IPS DF 6.9 (cell line): ENCODE data around the gene KIRREL3.

ENCODE experiments used
- DNase-seq: peaks from one replicate; pipeline ENCODE4 v3.0.0-alpha.2; 2013; ENCODE audit warnings: low read depth, low spot score
- H3K27ac ChIP-seq: one replicate; pipeline ENCODE4 v1.5.1; 2013; ENCODE audit warnings: low read length, control low read depth
- H3K27me3 ChIP-seq: 2 replicates; pipeline ENCODE4 v1.6.1; 2013; ENCODE audit warnings: mild to moderate bottlenecking, low read length; ENCODE audit not compliant: control insufficient read depth, insufficient read depth
- H3K36me3 ChIP-seq: 2 replicates; pipeline ENCODE4 v1.6.1; 2013; ENCODE audit warnings: low read length; ENCODE audit not compliant: control insufficient read depth, insufficient read depth
- H3K4me1 ChIP-seq: 2 replicates; pipeline ENCODE4 v1.6.1; 2013; ENCODE audit warnings: low read length; ENCODE audit not compliant: control insufficient read depth, insufficient read depth
- H3K4me3 ChIP-seq: 2 replicates; pipeline ENCODE4 v1.5.1; 2013; ENCODE audit warnings: mild to moderate bottlenecking, low read length
- H3K9me3 ChIP-seq: 2 replicates; pipeline ENCODE4 v1.6.1; 2013; ENCODE audit warnings: low read length, inconsistent platforms; ENCODE audit not compliant: control insufficient read depth, insufficient read depth
- WGBS: extraction: QIAGEN DNeasy Blood & Tissue Kit; methylation state at CpG from one replicate; pipeline ENCODE4 v1.1.7; 2013; ENCODE audit warnings: mixed read lengths, missing lambda C conversion rate; ENCODE audit not compliant: insufficient read length, insufficient coverage; 5-methylcytosine and 5-hydroxymethylcytosine counted together

Gene KIRREL3

DNA sequence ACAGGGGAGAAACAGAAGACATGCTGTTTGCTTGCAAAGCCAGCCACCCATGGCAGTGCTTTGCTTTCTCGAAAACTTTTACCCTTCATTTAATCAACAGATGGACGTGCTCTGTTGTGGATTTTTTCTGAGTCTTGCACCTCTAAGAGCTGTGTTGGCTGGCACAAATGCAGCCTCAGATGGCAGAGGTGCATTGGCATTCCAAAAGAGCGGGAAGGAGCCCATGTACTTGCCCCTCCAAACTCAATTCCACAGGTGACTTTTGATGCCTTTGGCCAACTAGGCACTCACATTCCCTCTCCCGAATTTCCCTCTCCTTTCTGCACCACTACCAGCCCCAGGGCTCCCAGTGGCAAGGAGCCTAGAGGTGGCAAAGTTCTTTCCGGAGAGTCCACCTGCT, 1.2 kb downstream of the KIRREL3 start:
- peaks cover 34% of the 10 kb centered on the region for H3K27me3 ChIP-seq
- no CpG with 5 or more reads among the region's 5 CpGs for WGBS

DNA sequence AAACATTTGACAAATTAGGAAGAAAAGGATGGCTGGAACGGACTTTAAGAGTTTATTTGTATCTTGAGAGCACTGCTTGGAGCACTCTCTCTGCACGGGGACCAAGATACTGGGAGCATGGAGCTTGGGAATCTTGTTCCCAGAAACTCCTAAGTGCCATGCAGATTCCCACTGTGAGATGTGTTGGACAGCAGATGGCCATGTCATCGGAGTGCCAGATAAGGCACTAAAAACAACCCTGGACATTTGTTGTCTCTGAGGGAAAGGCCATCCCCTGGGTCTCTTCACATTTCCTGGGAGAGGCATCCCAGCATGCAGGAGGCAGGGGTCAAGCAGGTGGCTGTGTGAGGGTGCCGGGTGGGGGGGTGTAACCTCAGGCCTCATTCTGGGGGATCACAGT, 2.9 kb downstream of the KIRREL3 start:
- 0 out of 2 replicates have a peak, but pooled peaks cover 2% of the 10 kb centered on the region for H3K4me1 ChIP-seq
- no peak overlapping the region for H3K27ac ChIP-seq
- DNase-seq = no peak
- H3K4me3 ChIP-seq = no peak overlapping the region
- peaks cover 34% of the 10 kb centered on the region for H3K27me3 ChIP-seq
- H3K9me3 ChIP-seq = no peaks in the 10 kb centered on the region
- no CpG with 5 or more reads among the region's 4 CpGs for WGBS
- no peaks in the 10 kb centered on the region for H3K36me3 ChIP-seq

More for the DNA sequence above, 1.2 kb downstream of the KIRREL3 start:
- no peak overlapping the region for H3K4me3 ChIP-seq
- peaks cover 4% of the 10 kb centered on the region for H3K4me1 ChIP-seq
- no peaks in the 10 kb centered on the region for H3K9me3 ChIP-seq
- no peaks in the 10 kb centered on the region for H3K36me3 ChIP-seq
- no peak for DNase-seq
- H3K27ac ChIP-seq = no peak overlapping the region

DNA sequence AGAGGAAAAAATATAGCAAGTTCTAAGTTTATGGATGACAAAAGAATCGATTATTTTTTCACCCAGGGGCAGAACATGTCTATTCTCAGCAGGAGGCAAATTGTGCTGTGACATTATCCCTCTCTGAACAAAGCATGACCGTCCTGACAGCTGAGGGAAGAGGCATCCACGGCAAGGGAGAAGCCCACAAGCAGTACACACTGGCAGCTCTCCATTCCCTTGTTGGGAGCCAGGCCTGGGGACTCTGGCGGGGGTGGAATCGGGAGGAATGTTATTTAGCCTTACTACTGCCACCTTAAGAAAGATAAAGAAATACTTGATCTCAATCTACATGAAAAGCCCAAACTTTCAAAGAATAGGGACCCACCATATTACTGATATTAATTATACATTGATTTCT, 3.4 kb downstream of the KIRREL3 start:
- Histone ChIP-seq H3K36me3 (no peaks in the 10 kb centered on the region), H3K27me3 (peaks cover 33% of the 10 kb centered on the region), H3K4me3 (no peak overlapping the region), H3K9me3 (no peaks in the 10 kb centered on the region), H3K4me1 (0 out of 2 replicates have a peak, but pooled peaks cover 2% of the 10 kb centered on the region), H3K27ac (no peak overlapping the region)
- DNase-seq = no peak
- no CpG with 5 or more reads among the region's 5 CpGs for WGBS

GRCh38 chr11:126996036-126996804, 4.3 kb downstream of the KIRREL3 start:
- H3K4me3 ChIP-seq = no peak overlapping the region
- WGBS = no CpG with 5 or more reads among the region's 4 CpGs
- 0 out of 2 replicates have a peak, but pooled peaks cover 2% of the 10 kb centered on the region for H3K4me1 ChIP-seq

DNA sequence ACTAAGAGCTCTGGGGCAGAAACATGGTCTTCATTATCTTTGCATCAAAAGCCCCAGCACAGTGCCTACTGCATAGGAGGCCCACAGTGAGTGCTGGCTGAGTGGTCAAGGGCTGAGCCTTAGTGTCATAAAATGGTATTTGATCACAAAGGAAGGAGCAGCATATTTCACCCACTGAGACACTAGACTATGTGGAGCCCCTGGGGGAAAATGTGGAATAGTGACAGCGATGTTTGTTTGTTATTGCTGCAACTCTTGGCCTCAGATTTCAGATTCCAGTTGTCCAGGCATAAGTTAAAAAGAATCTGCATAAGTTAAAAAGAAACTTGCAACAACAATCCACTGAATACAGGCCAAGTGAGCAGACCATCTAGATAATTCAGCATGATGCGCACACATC, 7.0 kb downstream of the KIRREL3 start:
- Histone ChIP-seq H3K27me3 (no peaks in the 10 kb centered on the region), H3K4me1 (peaks cover 3% of the 10 kb centered on the region; the same call in 1 of the 2 replicates), H3K36me3 (no peaks in the 10 kb centered on the region), H3K4me3 (no peak overlapping the region), H3K9me3 (no peaks in the 10 kb centered on the region), H3K27ac (no peak overlapping the region)
- WGBS = no CpG with 5 or more reads among the region's 2 CpGs
- no peak for DNase-seq

More at GRCh38 chr11:126996036-126996804, 4.3 kb downstream of the KIRREL3 start:
- Histone ChIP-seq H3K27ac (no peak overlapping the region), H3K27me3 (peaks cover 24% of the 10 kb centered on the region), H3K9me3 (no peaks in the 10 kb centered on the region), H3K36me3 (no peaks in the 10 kb centered on the region)
- DNase-seq = no peak

GRCh38 chr11:126992804-126993111, 7.8 kb downstream of the KIRREL3 start:
- H3K27me3 ChIP-seq = no peaks in the 10 kb centered on the region
- no peaks in the 10 kb centered on the region for H3K36me3 ChIP-seq
- H3K4me1 ChIP-seq = peaks cover 3% of the 10 kb centered on the region; the same call in 1 of the 2 replicates
- no peak overlapping the region for H3K4me3 ChIP-seq
- no peak for DNase-seq
- H3K27ac ChIP-seq = no peak overlapping the region
- H3K9me3 ChIP-seq = no peaks in the 10 kb centered on the region
- WGBS = no CpG with 5 or more reads among the region's 2 CpGs

DNA sequence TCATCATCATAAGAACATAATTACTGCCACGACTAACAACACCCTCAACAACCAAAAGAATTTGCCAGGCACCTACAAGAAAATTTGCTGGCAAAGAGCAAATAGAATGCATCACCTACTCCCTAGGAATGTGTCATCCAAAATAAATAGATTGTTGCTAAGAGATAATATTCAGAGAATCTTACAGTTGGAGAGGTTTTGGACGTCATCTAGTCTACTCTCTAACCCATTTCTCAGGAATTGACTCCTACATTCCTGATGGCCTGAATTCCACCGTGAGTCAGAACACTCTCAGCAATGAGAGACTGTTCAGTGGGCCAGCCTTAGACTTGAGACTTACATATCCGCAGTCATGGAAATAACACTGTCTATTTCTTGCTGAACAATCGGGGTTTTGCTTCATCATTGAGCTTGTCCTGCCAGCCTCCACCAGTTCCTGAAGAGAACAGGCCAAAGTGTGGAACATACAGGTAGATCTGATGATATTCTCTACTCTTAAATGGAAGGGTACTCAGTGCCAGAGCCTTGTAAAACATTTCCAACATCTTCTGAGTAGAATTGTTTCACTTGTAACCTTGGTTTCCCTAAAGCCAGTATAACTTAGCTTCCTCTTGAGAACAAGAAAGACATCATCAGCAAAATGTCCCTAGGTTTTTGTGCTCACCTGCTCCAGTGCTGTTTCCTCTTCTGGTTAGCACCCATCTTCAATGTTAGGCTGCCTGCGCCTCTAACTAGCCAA, 8.3 kb downstream of the KIRREL3 start:
- Histone ChIP-seq H3K27me3 (no peaks in the 10 kb centered on the region), H3K36me3 (no peaks in the 10 kb centered on the region), H3K4me1 (peaks cover 3% of the 10 kb centered on the region; the same call in 1 of the 2 replicates), H3K4me3 (no peak overlapping the region), H3K9me3 (no peaks in the 10 kb centered on the region), H3K27ac (no peak overlapping the region)
- no CpG with 5 or more reads among the region's 6 CpGs for WGBS
- no peak for DNase-seq

GRCh38 chr11:126991596-126991995, 9.0 kb downstream of the KIRREL3 start:
- no CpG with 5 or more reads among the region's 2 CpGs for WGBS
- Histone ChIP-seq H3K4me1 (peaks cover 3% of the 10 kb centered on the region; the same call in 1 of the 2 replicates), H3K27me3 (no peaks in the 10 kb centered on the region), H3K27ac (no peak overlapping the region), H3K36me3 (no peaks in the 10 kb centered on the region), H3K9me3 (no peaks in the 10 kb centered on the region), H3K4me3 (no peak overlapping the region)
- DNase-seq = no peak

DNA sequence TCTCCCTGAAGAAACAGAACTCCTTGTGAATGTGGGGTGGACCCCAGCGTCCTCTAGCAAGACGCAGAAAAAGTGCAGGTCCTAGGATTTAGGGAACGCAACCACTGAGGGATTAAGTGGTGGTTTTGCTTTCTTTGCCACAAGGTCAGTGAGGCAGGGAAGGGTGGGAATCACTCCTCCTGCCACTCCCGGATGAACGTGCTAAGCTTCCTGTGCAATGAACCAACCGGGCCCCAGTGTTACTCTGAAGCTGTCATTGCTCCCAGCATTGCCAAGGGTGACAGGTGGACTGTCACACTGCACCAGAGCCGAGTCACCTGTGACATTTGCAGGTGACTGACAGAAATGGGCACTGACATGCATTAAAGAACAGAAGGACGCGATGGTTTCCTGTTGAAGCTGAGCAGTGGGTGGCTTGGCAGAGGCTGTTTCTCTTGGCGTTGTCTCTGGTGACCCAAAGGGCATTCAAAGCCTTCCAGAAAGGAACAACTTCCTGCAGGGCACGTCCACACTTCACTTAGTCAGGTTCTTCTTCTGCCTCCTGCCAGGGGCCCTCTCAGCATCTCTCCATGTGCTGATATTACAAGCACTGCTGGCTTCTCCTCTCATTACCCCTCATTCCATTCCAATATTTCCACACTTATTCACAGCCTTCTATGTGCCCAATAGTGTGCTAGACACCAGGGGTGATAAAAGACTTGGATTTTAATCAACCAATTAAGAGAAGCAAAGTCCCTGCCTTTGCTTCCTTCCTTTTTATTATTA, 9.7 kb downstream of the KIRREL3 start:
- no peaks in the 10 kb centered on the region for H3K36me3 ChIP-seq
- DNase-seq = no peak
- WGBS = no CpG with 5 or more reads among the region's 11 CpGs
- H3K4me1 ChIP-seq = peaks cover 3% of the 10 kb centered on the region; the same call in 1 of the 2 replicates
- no peaks in the 10 kb centered on the region for H3K27me3 ChIP-seq
- H3K4me3 ChIP-seq = no peak overlapping the region
- H3K27ac ChIP-seq = no peak overlapping the region
- H3K9me3 ChIP-seq = no peaks in the 10 kb centered on the region
